PC-9 (cell line): ENCODE data around the gene C3orf20. TPM values are rescaled to one million over a fixed set of nuclear protein-coding genes. Genes with fewer than 3 reads are reported as not detected.

ENCODE experiments used
- BruUV-seq: library from RNA; stranded (reverse); fragments of 400-500 nt; replicated peaks from 2 replicates; lab custom pipeline; 2021; lab: Mats Ljungman, UMichigan
- CTCF ChIA-PET: fragments of 300-600 bp; sonication (Branson Sonifier 250); formaldehyde crosslinking; loops from one replicate; lab custom pipeline; 2022; ENCODE audit warnings: antibody characterized with exemption; lab: Charles Lee
- POLR2A ChIA-PET: fragments of 300-600 bp; sonication (Branson Sonifier 250); formaldehyde crosslinking; loops from one replicate; lab custom pipeline; 2022; ENCODE audit warnings: antibody characterized with exemption; ENCODE audit not compliant: unreplicated experiment; lab: Charles Lee
- DNase-seq, 2 experiments: peaks; one replicate each; pipeline versions ENCODE4 v3.0.0 to v3.0.0-alpha.2; 2015 to 2022; ENCODE audit warnings: mixed read lengths in 1 of 2
- H2AFZ ChIP-seq: fragments of 200-600 bp; sonication (generic); 2 replicates; pipeline ENCODE4 v1.8.1; 2017; ENCODE audit warnings: antibody characterized with exemption
- H3F3A ChIP-seq: fragments of 200-600 bp; sonication (generic); 2 replicates; pipeline ENCODE4 v1.8.1; 2017; ENCODE audit warnings: antibody characterized with exemption, mild to moderate bottlenecking, low read depth; ENCODE audit not compliant: insufficient read depth
- H3K27ac ChIP-seq: fragments of 200-600 bp; sonication (generic); 2 replicates; pipeline ENCODE4 v1.6.1; 2016; ENCODE audit warnings: mixed run types
- H3K27me3 ChIP-seq: fragments of 200-600 bp; sonication (generic); 2 replicates; pipeline ENCODE4 v1.6.1; 2016; ENCODE audit warnings: low read depth, mixed run types; ENCODE audit not compliant: insufficient read depth
- H3K36me3 ChIP-seq: fragments of 200-600 bp; sonication (generic); 2 replicates; pipeline ENCODE4 v1.6.1; 2016; ENCODE audit warnings: low read depth, mixed run types
- H3K4me1 ChIP-seq: fragments of 200-600 bp; sonication (generic); replicated peaks from 2 replicates; pipeline ENCODE4 v1.6.1; 2016; ENCODE audit warnings: mixed run types; ENCODE audit not compliant: insufficient read depth
- H3K4me2 ChIP-seq: fragments of 200-600 bp; sonication (generic); 2 replicates; pipeline ENCODE4 v1.6.1; 2017; ENCODE audit warnings: mixed run types
- H3K4me3 ChIP-seq: fragments of 200-600 bp; sonication (generic); 2 replicates; pipeline ENCODE4 v1.6.1; 2016; ENCODE audit warnings: mixed run types
- H3K79me2 ChIP-seq: fragments of 200-600 bp; sonication (generic); 2 replicates; pipeline ENCODE4 v1.6.1; 2017; ENCODE audit warnings: low read depth, mixed run types
- H3K9me2 ChIP-seq: fragments of 200-600 bp; sonication (generic); 2 replicates; pipeline ENCODE4 v1.8.1; 2017; ENCODE audit warnings: mild to moderate bottlenecking; ENCODE audit not compliant: insufficient read depth
- H3K9me3 ChIP-seq: fragments of 200-600 bp; sonication (generic); 2 replicates; pipeline ENCODE4 v1.8.1; 2016; ENCODE audit warnings: low read depth; ENCODE audit not compliant: insufficient read depth
- H4K20me1 ChIP-seq: fragments of 200-600 bp; sonication (generic); 2 replicates; pipeline ENCODE4 v1.8.1; 2017; ENCODE audit not compliant: insufficient read depth
- CTCF ChIP-seq: fragments of 200-600 bp; sonication (generic); conservative IDR thresholded peaks from 2 replicates; pipeline ENCODE4 v1.6.1; 2017; ENCODE audit warnings: mixed run types, antibody characterized with exemption, mild to moderate bottlenecking, moderate library complexity
- EZH2 ChIP-seq: fragments of 200-600 bp; sonication (generic); IDR thresholded peaks from 2 replicates; pipeline ENCODE4 v1.8.0; 2017; ENCODE audit warnings: antibody characterized with exemption, low read depth
- intact Hi-C: fragments of 100-400 bp; cut with micrococcal nuclease; formaldehyde crosslinking; loops from one replicate; pipeline ENCODE4 v1.10.0; 2022; ENCODE audit not compliant: unreplicated experiment
- total RNA-seq: library from RNA; stranded (reverse); gene quantifications from 2 replicates; pipeline ENCODE4 v1.2.3, GENCODE V29; 2021

The C3orf20 gene
- total RNA-seq, 1 experiment from 2014 or later = not detected

- H3K4me3 ChIP-seq = no peak overlapping the region
- no peak overlapping the region for H3K4me2 ChIP-seq
- intact Hi-C loops = no loop called here
- TF ChIP-seq CTCF (no peak), EZH2 (no peak)
- 0 out of 2 replicates have a peak, but pooled peaks cover 4% of the 10 kb centered on the region for H3K27me3 ChIP-seq
- H3K36me3 ChIP-seq = no peaks in the 10 kb centered on the region
- no peaks in the 10 kb centered on the region for H3K9me3 ChIP-seq
- no peak overlapping the region for H2AFZ ChIP-seq
- CTCF ChIA-PET = no interaction called here
- POLR2A ChIA-PET = no interaction called here
- no peaks in the 10 kb centered on the region for H3K9me2 ChIP-seq
- no peaks in the 10 kb centered on the region for H3K79me2 ChIP-seq
- BruUV-seq = no TSS peak
- no peak overlapping the region for H3K27ac ChIP-seq
- H3F3A ChIP-seq = no peaks in the 10 kb centered on the region
- H3K4me1 ChIP-seq = no peaks in the 10 kb centered on the region
- H4K20me1 ChIP-seq = no peaks in the 10 kb centered on the region
- no peak for DNase-seq
Measured at GRCh38 chr3:14810070-14810791, 135.3 kb downstream of the C3orf20 start.

GRCh38 chr3:14810801-14811661 is 136.1 kb downstream of the C3orf20 start:
- Histone ChIP-seq H3K4me1 (no peaks in the 10 kb centered on the region), H3K9me3 (no peaks in the 10 kb centered on the region), H3K4me3 (no peak overlapping the region), H2AFZ (no peak overlapping the region), H3K79me2 (no peaks in the 10 kb centered on the region), H3F3A (no peaks in the 10 kb centered on the region), H4K20me1 (no peaks in the 10 kb centered on the region), H3K9me2 (no peaks in the 10 kb centered on the region), H3K27me3 (0 out of 2 replicates have a peak, but pooled peaks cover 4% of the 10 kb centered on the region), H3K36me3 (no peaks in the 10 kb centered on the region), H3K4me2 (no peak overlapping the region), H3K27ac (no peak overlapping the region)
- TF ChIP-seq EZH2 = no peak
- TF ChIP-seq CTCF = no peak
- no TSS peak for BruUV-seq
- no peak for DNase-seq
- CTCF ChIA-PET = no interaction called here
- POLR2A ChIA-PET = no interaction called here
- intact Hi-C loops = no loop called here

- Histone ChIP-seq H3K4me2 (no peak overlapping the region), H3F3A (no peaks in the 10 kb centered on the region), H3K27me3 (0 out of 2 replicates have a peak, but pooled peaks cover 4% of the 10 kb centered on the region), H3K4me3 (no peak overlapping the region), H3K9me3 (no peaks in the 10 kb centered on the region), H3K27ac (no peak overlapping the region), H2AFZ (no peak overlapping the region), H3K4me1 (no peaks in the 10 kb centered on the region), H3K79me2 (no peaks in the 10 kb centered on the region), H4K20me1 (no peaks in the 10 kb centered on the region), H3K9me2 (no peaks in the 10 kb centered on the region), H3K36me3 (no peaks in the 10 kb centered on the region)
- intact Hi-C loops = no loop called here
- CTCF ChIA-PET = no interaction called here
- POLR2A ChIA-PET = no interaction called here
- no peak for DNase-seq
- TF ChIP-seq CTCF = no peak
- TF ChIP-seq EZH2 = no peak
- BruUV-seq = no TSS peak
Measured at GRCh38 chr3:14811684-14812083, 136.7 kb downstream of the C3orf20 start.
